Neural progenitor cell (in vitro differentiated cells): ENCODE data around the gene BOLA1.

ENCODE experiments used
- CTCF ChIP-seq: fragments of 200-600 bp; sonication (generic); IDR thresholded peaks from 2 replicates; pipeline ENCODE4 v1.5.1; 2017; ENCODE audit warnings: antibody characterized with exemption, mild to moderate bottlenecking
- EZH2 ChIP-seq: fragments of 200-600 bp; sonication (generic); IDR thresholded peaks from 2 replicates; pipeline ENCODE4 v1.6.1; 2017; ENCODE audit warnings: antibody characterized with exemption, mild to moderate bottlenecking, moderate library complexity
- EZH2phosphoT487 ChIP-seq: fragments of 200-600 bp; sonication (generic); IDR thresholded peaks from 2 replicates; pipeline ENCODE4 v1.6.1; 2017; ENCODE audit warnings: antibody characterized with exemption

- no peak for TF ChIP-seq CTCF
- no peak for TF ChIP-seq EZH2
- no peak for TF ChIP-seq EZH2phosphoT487
Measured at GRCh38 chr1:149917571-149918144, 18.3 kb downstream of the BOLA1 start, which contains the start of gene SV2A.
